Uterus (tissue), 2 donors: ENCODE results near the gene PCK1.

Source experiments
- CTCF ChIP-seq, 4 experiments: fragments of 200-600 bp in 2 of 4; fragments of 450-650 bp in 2 of 4; sonication (generic) in 2 of 4; IDR thresholded peaks; one replicate each; pipeline ENCODE4 v1.5.1; 2016 to 2019; ENCODE audit warnings: antibody characterized with exemption in 4 of 4, mild to moderate bottlenecking in 2 of 4, moderate library complexity in 1 of 4
- POLR2A ChIP-seq, 2 donors: fragments of 450-650 bp; IDR thresholded peaks; one replicate each; pipeline ENCODE4 v1.6.1; 2016; ENCODE audit warnings: antibody characterized with exemption in 2 of 2, mild to moderate bottlenecking in 1 of 2, moderate library complexity in 1 of 2

- no peak for TF ChIP-seq CTCF (IDR thresholded peaks at IDR 0.05)
- TF ChIP-seq POLR2A (IDR thresholded peaks at IDR 0.05): no peak
Observed at GRCh38 chr20:57524511-57525176, 36.3 kb upstream of the PCK1 start, which contains the start of gene CTCFL.
